Glutamatergic neuron (in vitro differentiated cells): ENCODE measurements around the gene CETN2. TPM values are rescaled to one million over a fixed set of nuclear protein-coding genes. Genes with fewer than 3 reads are reported as not detected.

Source experiments
- DNase-seq: peaks from one replicate; pipeline ENCODE4 v3.0.0; 2022
- H3K27ac Mint-ChIP-seq: one replicate; pipeline ENCODE4 v1.8.0; 2020; ENCODE audit warnings: mild to moderate bottlenecking, mixed read lengths, inconsistent platforms; ENCODE audit not compliant: unreplicated experiment
- H3K27me3 Mint-ChIP-seq: one replicate; pipeline ENCODE4 v1.8.0; 2020; ENCODE audit warnings: mild to moderate bottlenecking, moderate library complexity, mixed read lengths, inconsistent platforms; ENCODE audit not compliant: unreplicated experiment
- H3K36me3 Mint-ChIP-seq: one replicate; pipeline ENCODE4 v1.8.0; 2020; ENCODE audit warnings: mild to moderate bottlenecking, mixed read lengths, inconsistent platforms; ENCODE audit not compliant: unreplicated experiment
- H3K4me1 Mint-ChIP-seq: one replicate; pipeline ENCODE4 v1.8.0; 2020; ENCODE audit warnings: mild to moderate bottlenecking, low read depth, mixed read lengths, inconsistent platforms; ENCODE audit not compliant: unreplicated experiment
- H3K4me3 Mint-ChIP-seq: one replicate; pipeline ENCODE4 v1.8.0; 2020; ENCODE audit warnings: mild to moderate bottlenecking, mixed read lengths, inconsistent platforms; ENCODE audit not compliant: unreplicated experiment
- H3K9me3 Mint-ChIP-seq: one replicate; pipeline ENCODE4 v1.8.0; 2020; ENCODE audit warnings: mild to moderate bottlenecking, moderate library complexity, mixed read lengths, inconsistent platforms; ENCODE audit not compliant: unreplicated experiment
- CTCF ChIP-seq: fragments of 200-600 bp; sonication (generic); IDR thresholded peaks from one replicate; pipeline ENCODE4 v1.5.0; 2021; ENCODE audit not compliant: partially characterized antibody, unreplicated experiment
- total RNA-seq: library from RNA; stranded (reverse); fragmentation: NEBNext Ultra II Directional; extraction: Animal tissue kit (Norgen Biotek cat#: 25700); gene quantifications from one replicate; pipeline ENCODE4 v1.2.1, GENCODE V29; 2021; ENCODE audit not compliant: unreplicated experiment

The CETN2 gene
- total RNA-seq, 1 donor from 2014 or later: 23.6 TPM

DNA sequence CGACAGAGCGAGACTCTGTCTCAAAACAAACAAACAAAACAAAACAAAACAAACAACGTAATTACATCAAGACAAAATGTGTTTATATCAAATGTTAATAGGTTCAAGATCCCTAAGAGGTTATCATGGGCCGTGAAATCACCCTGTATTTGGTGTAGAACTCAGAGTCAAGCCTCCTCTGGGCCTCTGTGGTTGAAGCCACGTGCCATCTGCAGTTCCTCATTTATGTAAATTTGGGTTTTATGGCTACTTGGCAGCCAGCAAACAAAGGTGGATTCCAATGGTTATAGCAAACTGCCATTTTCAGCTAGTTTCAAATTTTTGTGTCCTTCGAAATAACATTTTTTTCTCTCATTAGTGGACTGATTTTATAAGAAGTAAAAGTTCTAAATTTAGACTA is 16.7 kb upstream of the CETN2 start:
- peaks cover 1% of the 10 kb centered on the region for H3K4me1 Mint-ChIP-seq
- H3K36me3 Mint-ChIP-seq: peaks cover 6% of the 10 kb centered on the region
- H3K4me3 Mint-ChIP-seq: no peak overlapping the region
- H3K27ac Mint-ChIP-seq: no peak overlapping the region
- H3K27me3 Mint-ChIP-seq: no peaks in the 10 kb centered on the region
- no peak for DNase-seq
- H3K9me3 Mint-ChIP-seq: no peaks in the 10 kb centered on the region
- TF ChIP-seq CTCF: no peak

- TF ChIP-seq CTCF: no peak
- H3K9me3 Mint-ChIP-seq: no peaks in the 10 kb centered on the region
- H3K27ac Mint-ChIP-seq: no peak overlapping the region
Observed at GRCh38 chrX:152845618-152846240, 15.2 kb upstream of the CETN2 start.

DNA sequence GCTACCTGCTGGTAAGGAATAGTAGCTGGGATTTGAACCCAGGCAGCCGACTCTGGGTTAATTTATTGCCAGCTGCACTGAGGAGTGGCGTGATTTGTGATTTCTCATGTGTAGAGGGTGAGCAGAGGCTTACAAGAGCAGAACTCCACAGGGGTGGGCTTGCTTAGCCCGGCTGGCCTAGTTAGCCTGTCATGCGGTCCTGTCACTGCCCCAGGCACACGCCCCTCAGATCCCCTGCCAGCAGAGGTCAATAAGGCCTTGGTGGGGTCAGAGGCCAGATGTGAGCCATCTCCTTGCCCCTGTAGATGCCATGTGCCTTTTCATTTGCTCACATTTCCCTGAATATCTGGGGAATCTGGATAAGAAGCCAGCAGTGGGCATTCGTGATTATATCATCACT is 13.7 kb upstream of the CETN2 start:
- no peak for TF ChIP-seq CTCF
- Mint-ChIP-seq H3K27ac (no peak overlapping the region), H3K4me1 (peaks cover 3% of the 10 kb centered on the region), H3K27me3 (no peaks in the 10 kb centered on the region), H3K36me3 (no peaks in the 10 kb centered on the region), H3K9me3 (no peaks in the 10 kb centered on the region), H3K4me3 (no peak overlapping the region)
- no peak for DNase-seq

More at GRCh38 chrX:152845618-152846240, 15.2 kb upstream of the CETN2 start:
- no peak for DNase-seq
- Mint-ChIP-seq H3K4me3 (no peak overlapping the region), H3K36me3 (no peaks in the 10 kb centered on the region), H3K27me3 (no peaks in the 10 kb centered on the region), H3K4me1 (peaks cover 1% of the 10 kb centered on the region)

GRCh38 chrX:152843852-152844251 is 13.3 kb upstream of the CETN2 start:
- H3K27ac Mint-ChIP-seq: no peak overlapping the region

More at GRCh38 chrX:152843852-152844251, 13.3 kb upstream of the CETN2 start:
- TF ChIP-seq CTCF: no peak
- no peak overlapping the region for H3K4me3 Mint-ChIP-seq
- peaks cover 3% of the 10 kb centered on the region for H3K9me3 Mint-ChIP-seq
- H3K4me1 Mint-ChIP-seq: peaks cover 3% of the 10 kb centered on the region
- no peaks in the 10 kb centered on the region for H3K36me3 Mint-ChIP-seq
- H3K27me3 Mint-ChIP-seq: no peaks in the 10 kb centered on the region
- DNase-seq: no peak
